B cell (primary cell): ENCODE data around the gene HES1. TPM values are rescaled to one million over a fixed set of nuclear protein-coding genes. Genes with fewer than 3 reads are reported as not detected.

Experiments
- ATAC-seq: fragments of 200-7000 bp; cut with Tn5 transposase; one replicate; pipeline ENCODE4 v1.10.0; 2021; ENCODE audit warnings: low read depth, mild to moderate bottlenecking, moderate number of reproducible peaks, moderate library complexity
- CTCF ChIA-PET: fragments of 350-600 bp; sonication (Branson Sonifier 250); formaldehyde crosslinking; loops from one replicate; lab custom pipeline; 2021; ENCODE audit warnings: antibody characterized with exemption, inconsistent platforms; lab: Charles Lee
- POLR2A ChIA-PET: fragments of 350-600 bp; sonication (Branson Sonifier 250); formaldehyde crosslinking; loops from one replicate; lab custom pipeline; 2021; ENCODE audit warnings: antibody characterized with exemption; lab: Charles Lee
- DNase-seq: peaks from one replicate; pipeline ENCODE4 v3.0.0; 2013
- H2AFZ ChIP-seq: 2 replicates; pipeline ENCODE4 v1.6.1; 2012; ENCODE audit warnings: mild to moderate bottlenecking, low read depth, low read length; ENCODE audit not compliant: insufficient read depth, poor library complexity, severe bottlenecking
- H3K27ac ChIP-seq, 2 donors: 1 replicate in 1 of 2; 2 replicates in 1 of 2; pipeline ENCODE4 v1.5.1; 2012 to 2013; ENCODE audit warnings: low read length in 2 of 2, mild to moderate bottlenecking in 2 of 2, moderate library complexity in 1 of 2
- H3K27me3 ChIP-seq, 4 experiments: fragments of 200-600 bp in 1 of 4; sonication (generic) in 1 of 4; replicated peaks in 1 of 4; 1 replicate in 2 of 4; 2 replicates in 2 of 4; pipeline versions ENCODE4 v1.6.1 to v1.7.0; 2013 to 2016; ENCODE audit warnings: low read length in 3 of 4, mild to moderate bottlenecking in 2 of 4, mixed read lengths in 1 of 4, moderate library complexity in 1 of 4; ENCODE audit not compliant: insufficient read depth in 4 of 4, control insufficient read depth in 3 of 4; ENCODE audit errors: control extremely low read depth in 1 of 4
- H3K36me3 ChIP-seq, 2 experiments: replicated peaks in 1 of 2; 1 replicate in 1 of 2; 2 replicates in 1 of 2; pipeline versions ENCODE4 v1.6.1 to v1.7.1; 2013; ENCODE audit warnings: low read length in 1 of 2; ENCODE audit not compliant: insufficient read depth in 2 of 2, control insufficient read depth in 1 of 2; ENCODE audit errors: control extremely low read depth in 1 of 2, extremely low read depth in 1 of 2
- H3K4me1 ChIP-seq, 2 donors: fragments of 200-600 bp in 1 of 2; sonication (generic) in 1 of 2; 1 replicate in 1 of 2; 2 replicates in 1 of 2; pipeline versions ENCODE4 v1.5.1 to v1.6.1; 2013 to 2017; ENCODE audit warnings: low read length in 2 of 2; ENCODE audit not compliant: control insufficient read depth in 2 of 2, insufficient read depth in 2 of 2
- H3K4me2 ChIP-seq: replicated peaks from 2 replicates; pipeline ENCODE3; 2012; ENCODE audit warnings: mild to moderate bottlenecking, low read depth, low read length; ENCODE audit not compliant: poor library complexity, severe bottlenecking
- H3K4me3 ChIP-seq, 5 experiments: fragments of 200-600 bp in 1 of 5; sonication (generic) in 1 of 5; 1 replicate in 3 of 5; 2 replicates in 2 of 5; pipeline versions ENCODE4 v1.5.1 to v1.7.0; 2011 to 2016; ENCODE audit warnings: low read length in 4 of 5, mild to moderate bottlenecking in 4 of 5, low read depth in 2 of 5, control low read depth in 1 of 5, moderate library complexity in 1 of 5; ENCODE audit not compliant: insufficient read depth in 1 of 5; ENCODE audit errors: control extremely low read depth in 1 of 5, extremely low read depth in 1 of 5
- H3K79me2 ChIP-seq: fragments of 200-600 bp; sonication (generic); one replicate; pipeline ENCODE4 v1.6.0; 2016; ENCODE audit warnings: low read length; ENCODE audit not compliant: control insufficient read depth, insufficient read depth
- H3K9ac ChIP-seq: fragments of 200-600 bp; sonication (generic); 2 replicates; pipeline ENCODE4 v1.6.1; 2017; ENCODE audit warnings: mild to moderate bottlenecking, low read length, moderate library complexity
- H3K9me3 ChIP-seq, 3 donors: one replicate each; pipeline versions ENCODE4 v1.6.1 to v1.7.1; 2013; ENCODE audit warnings: low read length in 2 of 3; ENCODE audit not compliant: control insufficient read depth in 2 of 3, insufficient read depth in 1 of 3; ENCODE audit errors: control extremely low read depth in 1 of 3
- H4K20me1 ChIP-seq: 2 replicates; pipeline ENCODE4 v1.6.0; 2012; ENCODE audit warnings: mild to moderate bottlenecking, low read length; ENCODE audit not compliant: insufficient read depth, control insufficient read depth, poor library complexity, severe bottlenecking
- H3K27ac Mint-ChIP-seq: one replicate; pipeline ENCODE4 v1.8.0; 2021; ENCODE audit warnings: mixed read lengths
- H3K27me3 Mint-ChIP-seq: one replicate; pipeline ENCODE4 v1.8.0; 2021; ENCODE audit warnings: mixed read lengths
- H3K4me1 Mint-ChIP-seq: one replicate; pipeline ENCODE4 v1.8.0; 2021; ENCODE audit warnings: mixed read lengths
- H3K4me3 Mint-ChIP-seq: one replicate; pipeline ENCODE4 v1.8.0; 2021; ENCODE audit warnings: mixed read lengths
- H3K9me3 Mint-ChIP-seq: one replicate; pipeline ENCODE4 v1.8.0; 2022; ENCODE audit warnings: mixed read lengths; ENCODE audit not compliant: insufficient read depth
- CTCF ChIP-seq: fragments of 200-600 bp; IDR thresholded peaks from one replicate; pipeline ENCODE4 v1.8.0; 2022; ENCODE audit warnings: antibody characterized with exemption, mild to moderate bottlenecking
- EZH2 ChIP-seq: IDR thresholded peaks from 2 replicates; pipeline ENCODE4 v1.6.1; 2012; ENCODE audit warnings: borderline replicate concordance, low read depth, mild to moderate bottlenecking, moderate library complexity, low read length; ENCODE audit not compliant: insufficient read depth, poor library complexity, severe bottlenecking
- WGBS: methylation state at CpG from one replicate; pipeline ENCODE4 v1.1.5; 2013; ENCODE audit warnings: missing lambda C conversion rate; ENCODE audit not compliant: insufficient coverage; 5-methylcytosine and 5-hydroxymethylcytosine counted together
- intact Hi-C: fragments of 100-400 bp; cut with micrococcal nuclease; formaldehyde crosslinking; loops from one replicate; pipeline ENCODE4 v1.10.0; 2022
- polyA plus RNA-seq: library from polyadenylated mRNA; depleted of rRNA; stranded (reverse); fragments of >200 nt; gene quantifications from 2 replicates; pipeline ENCODE4 v1.2.3, GENCODE V29; 2012
- total RNA-seq, 2 donors: library from RNA; stranded (reverse); fragments of 120-200 nt in 1 of 2; gene quantifications; 1 replicate in 1 of 2; 2 replicates in 1 of 2; pipeline versions ENCODE4 v1.2.3 to v1.2.4, GENCODE V29; 2013 to 2022

The HES1 gene
- total and polyA plus RNA-seq, 2 donors (not counting 1 experiment from before 2014, with no cell fraction given), result 2.4 to 60.3 TPM

DNA sequence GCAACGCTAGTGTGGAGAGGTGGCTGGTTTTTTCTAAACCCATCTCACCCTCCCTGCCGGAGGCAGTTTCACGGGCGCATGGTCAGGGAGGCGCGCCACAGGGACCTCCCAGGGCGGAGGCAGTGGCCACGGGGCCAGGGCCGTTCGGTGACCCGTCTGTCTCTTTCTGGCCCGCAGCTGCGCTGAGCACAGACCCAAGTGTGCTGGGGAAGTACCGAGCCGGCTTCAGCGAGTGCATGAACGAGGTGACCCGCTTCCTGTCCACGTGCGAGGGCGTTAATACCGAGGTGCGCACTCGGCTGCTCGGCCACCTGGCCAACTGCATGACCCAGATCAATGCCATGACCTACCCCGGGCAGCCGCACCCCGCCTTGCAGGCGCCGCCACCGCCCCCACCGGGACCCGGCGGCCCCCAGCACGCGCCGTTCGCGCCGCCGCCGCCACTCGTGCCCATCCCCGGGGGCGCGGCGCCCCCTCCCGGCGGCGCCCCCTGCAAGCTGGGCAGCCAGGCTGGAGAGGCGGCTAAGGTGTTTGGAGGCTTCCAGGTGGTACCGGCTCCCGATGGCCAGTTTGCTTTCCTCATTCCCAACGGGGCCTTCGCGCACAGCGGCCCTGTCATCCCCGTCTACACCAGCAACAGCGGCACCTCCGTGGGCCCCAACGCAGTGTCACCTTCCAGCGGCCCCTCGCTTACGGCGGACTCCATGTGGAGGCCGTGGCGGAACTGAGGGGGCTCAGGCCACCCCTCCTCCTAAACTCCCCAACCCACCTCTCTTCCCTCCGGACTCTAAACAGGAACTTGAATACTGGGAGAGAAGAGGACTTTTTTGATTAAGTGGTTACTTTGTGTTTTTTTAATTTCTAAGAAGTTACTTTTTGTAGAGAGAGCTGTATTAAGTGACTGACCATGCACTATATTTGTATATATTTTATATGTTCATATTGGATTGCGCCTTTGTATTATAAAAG, 1.8 kb downstream of the HES1 start:
- H3K4me2 ChIP-seq, result peak overlapping the region; percentile 98
- H4K20me1 ChIP-seq, result no peaks in the 10 kb centered on the region
- ATAC-seq, result peak; percentile 39
- H3K4me3 ChIP-seq, result peak overlapping the region in 4 of 5 experiments; percentile 67 to 80 (median 75)
- no peaks in the 10 kb centered on the region for H3K9me3 ChIP-seq
- H3K9ac ChIP-seq, result peak overlapping the region; percentile 77
- no peaks in the 10 kb centered on the region for H3K36me3 ChIP-seq
- TF ChIP-seq EZH2, result no peak
- peak; percentile 75 for TF ChIP-seq CTCF
- H3K27ac Mint-ChIP-seq, result peak overlapping the region; percentile 74
- peak overlapping the region; percentile 72 to 94 for H3K27ac ChIP-seq
- H3K4me1 Mint-ChIP-seq, result peaks cover 60% of the 10 kb centered on the region
- no peaks in the 10 kb centered on the region for H3K79me2 ChIP-seq
- H3K27me3 ChIP-seq, result peaks cover 0 to 17% (median 4%) of the 10 kb centered on the region in 4 experiments
- peak overlapping the region; percentile 94 for H3K4me3 Mint-ChIP-seq
- H3K9me3 Mint-ChIP-seq, result no peaks in the 10 kb centered on the region
- intact Hi-C loops, result loop anchor here (1.0 to 10.0 kb wide), 12 partner anchors 50 to 545 kb away; partner anchors contain the start of genes ATP13A3 and OPA1
- peak overlapping the region; percentile 61 for H2AFZ ChIP-seq
- CTCF ChIA-PET, result interaction anchor here (0.6 to 13.3 kb wide), 39 partner anchors 8 to 479 kb away, joined by 3 to 148 read pairs (median 4); no protein-coding TSS in a partner anchor
- POLR2A ChIA-PET, result interaction anchor here (0.6 to 2.5 kb wide), 7 partner anchors 30 to 1775 kb away, joined by 4 to 12 read pairs (median 5); no protein-coding TSS in a partner anchor
- 3% methylated on average over 62 of the region's 69 CpGs for WGBS
- H3K27me3 Mint-ChIP-seq, result peaks cover 5% of the 10 kb centered on the region
- DNase-seq, result peak; percentile 94
- peaks cover 55 to 71% of the 10 kb centered on the region in 2 donors for H3K4me1 ChIP-seq
